ENCODE data around the gene IREB2.

Gene IREB2, protein sequence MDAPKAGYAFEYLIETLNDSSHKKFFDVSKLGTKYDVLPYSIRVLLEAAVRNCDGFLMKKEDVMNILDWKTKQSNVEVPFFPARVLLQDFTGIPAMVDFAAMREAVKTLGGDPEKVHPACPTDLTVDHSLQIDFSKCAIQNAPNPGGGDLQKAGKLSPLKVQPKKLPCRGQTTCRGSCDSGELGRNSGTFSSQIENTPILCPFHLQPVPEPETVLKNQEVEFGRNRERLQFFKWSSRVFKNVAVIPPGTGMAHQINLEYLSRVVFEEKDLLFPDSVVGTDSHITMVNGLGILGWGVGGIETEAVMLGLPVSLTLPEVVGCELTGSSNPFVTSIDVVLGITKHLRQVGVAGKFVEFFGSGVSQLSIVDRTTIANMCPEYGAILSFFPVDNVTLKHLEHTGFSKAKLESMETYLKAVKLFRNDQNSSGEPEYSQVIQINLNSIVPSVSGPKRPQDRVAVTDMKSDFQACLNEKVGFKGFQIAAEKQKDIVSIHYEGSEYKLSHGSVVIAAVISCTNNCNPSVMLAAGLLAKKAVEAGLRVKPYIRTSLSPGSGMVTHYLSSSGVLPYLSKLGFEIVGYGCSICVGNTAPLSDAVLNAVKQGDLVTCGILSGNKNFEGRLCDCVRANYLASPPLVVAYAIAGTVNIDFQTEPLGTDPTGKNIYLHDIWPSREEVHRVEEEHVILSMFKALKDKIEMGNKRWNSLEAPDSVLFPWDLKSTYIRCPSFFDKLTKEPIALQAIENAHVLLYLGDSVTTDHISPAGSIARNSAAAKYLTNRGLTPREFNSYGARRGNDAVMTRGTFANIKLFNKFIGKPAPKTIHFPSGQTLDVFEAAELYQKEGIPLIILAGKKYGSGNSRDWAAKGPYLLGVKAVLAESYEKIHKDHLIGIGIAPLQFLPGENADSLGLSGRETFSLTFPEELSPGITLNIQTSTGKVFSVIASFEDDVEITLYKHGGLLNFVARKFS

DNA sequence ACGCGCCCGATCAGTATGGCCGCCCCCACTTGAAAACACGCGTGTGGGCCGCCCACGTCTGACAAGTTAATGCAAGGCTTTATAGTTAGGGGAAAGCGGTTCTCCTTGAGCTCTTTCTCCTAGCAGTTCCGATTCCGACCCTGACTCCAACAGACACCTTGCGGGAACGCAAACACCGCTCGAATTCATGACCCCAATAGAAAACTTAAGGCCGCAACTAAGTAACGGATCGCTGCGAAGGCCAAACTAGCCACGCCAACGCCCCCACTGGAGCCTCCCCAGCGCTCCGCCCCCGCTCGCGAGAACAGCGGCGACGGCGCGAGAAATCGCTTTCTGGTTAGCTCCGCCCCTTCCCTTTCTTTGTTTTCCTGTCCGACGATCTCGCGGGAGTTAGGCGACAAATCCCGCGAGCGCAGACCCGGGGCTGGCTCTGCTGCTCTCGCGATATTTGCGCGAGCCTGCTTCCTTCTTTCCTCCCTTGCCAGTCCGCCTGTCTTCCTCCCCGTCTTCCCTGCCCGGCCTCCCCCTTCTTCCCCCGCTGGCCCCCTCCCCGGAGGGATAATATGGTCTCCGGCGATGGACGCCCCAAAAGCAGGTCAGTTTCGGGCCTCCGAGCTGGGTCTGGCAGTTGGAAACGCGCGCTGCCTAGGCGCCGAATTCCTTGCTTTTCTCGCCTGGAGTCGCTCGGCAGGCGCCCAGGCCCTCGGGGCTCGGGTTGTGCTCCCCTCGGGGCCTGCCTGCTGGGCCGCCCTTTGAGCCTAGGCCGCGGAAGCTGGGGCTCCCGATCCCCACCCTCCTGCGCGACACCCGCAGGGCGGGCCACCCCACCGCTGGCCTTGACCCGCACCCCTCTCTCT, at the start of gene IREB2:
TSS of gene IREB2 (plus strand) at position 455 of the 857 bp plus-strand sequence. CDS start at position 577, 122 bp downstream.
- no peaks in the 10 kb centered on the region for H3K9me3 ChIP-seq (ENCODE audit: control insufficient read depth in 2 of 2, low read length in 2 of 2)
- H3K4me1 ChIP-seq (ENCODE audit: control insufficient read depth in 2 of 2, insufficient read depth in 2 of 2, low read length in 2 of 2): peaks cover 16 to 17% of the 10 kb centered on the region in 2 donors
- H3K9ac ChIP-seq (ENCODE audit: low read depth in 1 of 2, low read length in 2 of 2): peak within 1 kb of the TSS; percentile 92 to 96
- peak within 1 kb of the TSS; percentile 77 to 95 for H3K4me3 ChIP-seq (ENCODE audit: low read length in 2 of 2)
- no peaks in the 10 kb centered on the region for H3K27me3 ChIP-seq (ENCODE audit: control insufficient read depth in 2 of 2, insufficient read depth in 2 of 2, low read length in 2 of 2)
- H3K27ac ChIP-seq (ENCODE audit: low read depth in 2 of 2, low read length in 2 of 2): peak within 1 kb of the TSS; percentile 92
- peaks cover 10 to 17% of the 10 kb centered on the region in 2 donors for H3K36me3 ChIP-seq (ENCODE audit: control insufficient read depth in 2 of 2, insufficient read depth in 2 of 2, low read length in 2 of 2)

GRCh38 chr15:78388865-78389264, 49.2 kb upstream of the IREB2 start:
- peaks cover 0 to 3% of the 10 kb centered on the region in 2 donors for H3K27me3 ChIP-seq (ENCODE audit: control insufficient read depth in 2 of 2, insufficient read depth in 2 of 2, low read length in 2 of 2)
- no peak overlapping the region for H3K4me3 ChIP-seq (ENCODE audit: low read length in 2 of 2)
- H3K27ac ChIP-seq (ENCODE audit: low read depth in 2 of 2, low read length in 2 of 2): no peak overlapping the region
- H3K9ac ChIP-seq (ENCODE audit: low read depth in 1 of 2, low read length in 2 of 2): no peak overlapping the region
- no peaks in the 10 kb centered on the region for H3K36me3 ChIP-seq (ENCODE audit: control insufficient read depth in 2 of 2, insufficient read depth in 2 of 2, low read length in 2 of 2)
- peaks cover 0 to 3% of the 10 kb centered on the region in 2 donors for H3K4me1 ChIP-seq (ENCODE audit: control insufficient read depth in 2 of 2, insufficient read depth in 2 of 2, low read length in 2 of 2)
- H3K9me3 ChIP-seq (ENCODE audit: control insufficient read depth in 2 of 2, low read length in 2 of 2): no peaks in the 10 kb centered on the region

GRCh38 chr15:78389322-78389721, 48.7 kb upstream of the IREB2 start:
- H3K27me3 ChIP-seq (ENCODE audit: control insufficient read depth in 2 of 2, insufficient read depth in 2 of 2, low read length in 2 of 2): peaks cover 0 to 3% of the 10 kb centered on the region in 2 donors
- peaks cover 0 to 5% of the 10 kb centered on the region in 2 donors for H3K4me1 ChIP-seq (ENCODE audit: control insufficient read depth in 2 of 2, insufficient read depth in 2 of 2, low read length in 2 of 2)
- no peak overlapping the region for H3K4me3 ChIP-seq (ENCODE audit: low read length in 2 of 2)
- no peaks in the 10 kb centered on the region for H3K9me3 ChIP-seq (ENCODE audit: control insufficient read depth in 2 of 2, low read length in 2 of 2)
- H3K9ac ChIP-seq (ENCODE audit: low read depth in 1 of 2, low read length in 2 of 2): no peak overlapping the region
- H3K36me3 ChIP-seq (ENCODE audit: control insufficient read depth in 2 of 2, insufficient read depth in 2 of 2, low read length in 2 of 2): no peaks in the 10 kb centered on the region
- H3K27ac ChIP-seq (ENCODE audit: low read depth in 2 of 2, low read length in 2 of 2): no peak overlapping the region

GRCh38 chr15:78389738-78390137, 48.3 kb upstream of the IREB2 start:
- no peaks in the 10 kb centered on the region for H3K36me3 ChIP-seq (ENCODE audit: control insufficient read depth in 2 of 2, insufficient read depth in 2 of 2, low read length in 2 of 2)
- peaks cover 0 to under 1% of the 10 kb centered on the region in 2 donors for H3K27me3 ChIP-seq (ENCODE audit: control insufficient read depth in 2 of 2, insufficient read depth in 2 of 2, low read length in 2 of 2)
- no peak overlapping the region for H3K9ac ChIP-seq (ENCODE audit: low read depth in 1 of 2, low read length in 2 of 2)
- H3K9me3 ChIP-seq (ENCODE audit: control insufficient read depth in 2 of 2, low read length in 2 of 2): no peaks in the 10 kb centered on the region
- H3K4me3 ChIP-seq (ENCODE audit: low read length in 2 of 2): no peak overlapping the region
- H3K4me1 ChIP-seq (ENCODE audit: control insufficient read depth in 2 of 2, insufficient read depth in 2 of 2, low read length in 2 of 2): peaks cover 0 to 5% of the 10 kb centered on the region in 2 donors
- no peak overlapping the region for H3K27ac ChIP-seq (ENCODE audit: low read depth in 2 of 2, low read length in 2 of 2)

GRCh38 chr15:78390242-78390641, 47.8 kb upstream of the IREB2 start:
- Histone ChIP-seq H3K4me1 (ENCODE audit: control insufficient read depth in 2 of 2, insufficient read depth in 2 of 2, low read length in 2 of 2) (peaks cover 0 to 5% of the 10 kb centered on the region in 2 donors), H3K9me3 (ENCODE audit: control insufficient read depth in 2 of 2, low read length in 2 of 2) (no peaks in the 10 kb centered on the region), H3K4me3 (ENCODE audit: low read length in 2 of 2) (no peak overlapping the region), H3K27me3 (ENCODE audit: control insufficient read depth in 2 of 2, insufficient read depth in 2 of 2, low read length in 2 of 2) (no peaks in the 10 kb centered on the region), H3K36me3 (ENCODE audit: control insufficient read depth in 2 of 2, insufficient read depth in 2 of 2, low read length in 2 of 2) (no peaks in the 10 kb centered on the region), H3K27ac (ENCODE audit: low read depth in 2 of 2, low read length in 2 of 2) (no peak overlapping the region), H3K9ac (ENCODE audit: low read depth in 1 of 2, low read length in 2 of 2) (no peak overlapping the region)

- Histone ChIP-seq H3K9ac (ENCODE audit: low read depth in 1 of 2, low read length in 2 of 2) (no peak overlapping the region), H3K4me3 (ENCODE audit: low read length in 2 of 2) (no peak overlapping the region), H3K9me3 (ENCODE audit: control insufficient read depth in 2 of 2, low read length in 2 of 2) (no peaks in the 10 kb centered on the region), H3K4me1 (ENCODE audit: control insufficient read depth in 2 of 2, insufficient read depth in 2 of 2, low read length in 2 of 2) (peaks cover 0 to 5% of the 10 kb centered on the region in 2 donors), H3K36me3 (ENCODE audit: control insufficient read depth in 2 of 2, insufficient read depth in 2 of 2, low read length in 2 of 2) (no peaks in the 10 kb centered on the region), H3K27me3 (ENCODE audit: control insufficient read depth in 2 of 2, insufficient read depth in 2 of 2, low read length in 2 of 2) (no peaks in the 10 kb centered on the region), H3K27ac (ENCODE audit: low read depth in 2 of 2, low read length in 2 of 2) (no peak overlapping the region)
Observed at GRCh38 chr15:78390826-78391225, 47.2 kb upstream of the IREB2 start.

GRCh38 chr15:78391781-78392180, 46.2 kb upstream of the IREB2 start:
- peaks cover 0 to 10% of the 10 kb centered on the region in 2 donors for H3K4me1 ChIP-seq (ENCODE audit: control insufficient read depth in 2 of 2, insufficient read depth in 2 of 2, low read length in 2 of 2)

DNA sequence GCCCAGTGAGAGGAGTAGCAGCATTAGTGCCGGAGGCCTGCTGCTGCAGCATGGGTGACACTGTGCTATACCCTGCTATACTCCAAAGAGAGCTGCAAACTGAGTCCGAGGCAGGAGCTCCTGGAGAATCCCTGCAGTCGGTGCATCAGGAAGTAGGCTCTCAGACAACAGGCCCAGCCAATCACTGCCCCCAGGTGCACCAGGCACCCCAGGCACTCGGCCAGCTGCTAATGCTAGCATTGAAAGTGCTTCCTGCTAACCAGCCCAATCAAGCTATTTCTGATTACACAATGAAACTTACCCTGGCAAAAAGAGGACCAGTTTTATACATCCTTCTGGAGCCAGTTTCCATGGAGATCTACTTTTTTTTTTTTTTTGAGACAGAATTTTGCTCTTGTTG, 45.6 kb upstream of the IREB2 start:
- Histone ChIP-seq H3K9me3 (ENCODE audit: control insufficient read depth in 2 of 2, low read length in 2 of 2) (no peaks in the 10 kb centered on the region), H3K9ac (ENCODE audit: low read depth in 1 of 2, low read length in 2 of 2) (no peak overlapping the region), H3K4me3 (ENCODE audit: low read length in 2 of 2) (no peak overlapping the region), H3K4me1 (ENCODE audit: control insufficient read depth in 2 of 2, insufficient read depth in 2 of 2, low read length in 2 of 2) (peaks cover 0 to 16% of the 10 kb centered on the region in 2 donors), H3K27me3 (ENCODE audit: control insufficient read depth in 2 of 2, insufficient read depth in 2 of 2, low read length in 2 of 2) (no peaks in the 10 kb centered on the region), H3K36me3 (ENCODE audit: control insufficient read depth in 2 of 2, insufficient read depth in 2 of 2, low read length in 2 of 2) (no peaks in the 10 kb centered on the region), H3K27ac (ENCODE audit: low read depth in 2 of 2, low read length in 2 of 2) (no peak overlapping the region)

More at GRCh38 chr15:78391781-78392180, 46.2 kb upstream of the IREB2 start:
- Histone ChIP-seq H3K36me3 (ENCODE audit: control insufficient read depth in 2 of 2, insufficient read depth in 2 of 2, low read length in 2 of 2) (no peaks in the 10 kb centered on the region), H3K27ac (ENCODE audit: low read depth in 2 of 2, low read length in 2 of 2) (no peak overlapping the region), H3K9me3 (ENCODE audit: control insufficient read depth in 2 of 2, low read length in 2 of 2) (no peaks in the 10 kb centered on the region), H3K27me3 (ENCODE audit: control insufficient read depth in 2 of 2, insufficient read depth in 2 of 2, low read length in 2 of 2) (no peaks in the 10 kb centered on the region), H3K4me3 (ENCODE audit: low read length in 2 of 2) (no peak overlapping the region), H3K9ac (ENCODE audit: low read depth in 1 of 2, low read length in 2 of 2) (no peak overlapping the region)

DNA sequence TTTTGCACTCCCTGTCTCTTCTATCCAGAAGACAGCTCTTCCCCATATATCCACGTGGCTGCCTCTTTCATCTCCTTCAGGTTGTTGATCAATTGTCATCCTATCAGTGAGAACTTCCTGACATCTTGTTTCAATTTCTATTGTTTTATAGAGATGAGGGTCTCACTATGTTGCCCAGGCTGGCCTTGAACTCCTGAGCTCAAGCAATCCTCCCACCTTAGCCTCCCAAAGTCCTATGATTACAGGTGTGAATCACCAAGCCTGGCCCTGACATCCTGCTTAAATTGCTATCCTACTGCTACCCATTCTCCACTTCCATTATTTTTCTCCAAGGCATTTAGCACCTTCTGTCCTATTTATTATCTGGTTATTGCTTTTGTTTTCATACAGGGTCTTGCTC, 44.9 kb upstream of the IREB2 start:
- no peak overlapping the region for H3K27ac ChIP-seq (ENCODE audit: low read depth in 2 of 2, low read length in 2 of 2)
- no peaks in the 10 kb centered on the region for H3K27me3 ChIP-seq (ENCODE audit: control insufficient read depth in 2 of 2, insufficient read depth in 2 of 2, low read length in 2 of 2)
- peaks cover 0 to 19% of the 10 kb centered on the region in 2 donors for H3K4me1 ChIP-seq (ENCODE audit: control insufficient read depth in 2 of 2, insufficient read depth in 2 of 2, low read length in 2 of 2)
- no peak overlapping the region for H3K4me3 ChIP-seq (ENCODE audit: low read length in 2 of 2)
- H3K9ac ChIP-seq (ENCODE audit: low read depth in 1 of 2, low read length in 2 of 2): no peak overlapping the region
- H3K36me3 ChIP-seq (ENCODE audit: control insufficient read depth in 2 of 2, insufficient read depth in 2 of 2, low read length in 2 of 2): no peaks in the 10 kb centered on the region
- no peaks in the 10 kb centered on the region for H3K9me3 ChIP-seq (ENCODE audit: control insufficient read depth in 2 of 2, low read length in 2 of 2)

Data from mucosa of rectum (tissue), 2 donors.